ENCODE data around the gene SAT1. TPM values are rescaled to one million over a fixed set of nuclear protein-coding genes. Genes with fewer than 3 reads are reported as not detected.

The SAT1 gene
- total RNA-seq, 3 donors from 2014 or later, result 267 to 574 (median 449) TPM

DNA sequence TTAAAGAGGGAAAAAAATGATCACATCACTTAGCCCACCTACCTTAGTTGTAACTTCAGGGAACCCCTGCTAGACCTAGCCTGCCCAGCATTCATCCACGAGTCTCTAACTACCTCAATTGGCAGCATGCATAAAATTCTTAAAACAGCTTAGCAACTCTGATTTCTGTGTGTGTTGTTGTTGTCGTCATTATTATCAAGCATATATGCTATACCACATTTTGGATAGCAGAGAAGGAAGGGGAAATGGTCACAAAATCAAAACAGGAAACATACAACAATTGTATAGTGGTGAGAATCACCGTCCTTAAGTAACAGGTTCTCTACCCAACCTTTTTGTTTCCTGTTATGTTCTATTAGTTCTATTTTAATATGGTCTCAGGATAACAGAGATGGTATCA is 37.2 kb upstream of the SAT1 start:
- H3K4me1 ChIP-seq (ENCODE audit: low read depth), result no peaks in the 10 kb centered on the region
- DNase-seq, result no peak
- ATAC-seq, result no peak
- H3K36me3 ChIP-seq (ENCODE audit: low read depth), result no peaks in the 10 kb centered on the region
- H3K9me3 ChIP-seq, result no peaks in the 10 kb centered on the region
- TF ChIP-seq, protein P1, sequence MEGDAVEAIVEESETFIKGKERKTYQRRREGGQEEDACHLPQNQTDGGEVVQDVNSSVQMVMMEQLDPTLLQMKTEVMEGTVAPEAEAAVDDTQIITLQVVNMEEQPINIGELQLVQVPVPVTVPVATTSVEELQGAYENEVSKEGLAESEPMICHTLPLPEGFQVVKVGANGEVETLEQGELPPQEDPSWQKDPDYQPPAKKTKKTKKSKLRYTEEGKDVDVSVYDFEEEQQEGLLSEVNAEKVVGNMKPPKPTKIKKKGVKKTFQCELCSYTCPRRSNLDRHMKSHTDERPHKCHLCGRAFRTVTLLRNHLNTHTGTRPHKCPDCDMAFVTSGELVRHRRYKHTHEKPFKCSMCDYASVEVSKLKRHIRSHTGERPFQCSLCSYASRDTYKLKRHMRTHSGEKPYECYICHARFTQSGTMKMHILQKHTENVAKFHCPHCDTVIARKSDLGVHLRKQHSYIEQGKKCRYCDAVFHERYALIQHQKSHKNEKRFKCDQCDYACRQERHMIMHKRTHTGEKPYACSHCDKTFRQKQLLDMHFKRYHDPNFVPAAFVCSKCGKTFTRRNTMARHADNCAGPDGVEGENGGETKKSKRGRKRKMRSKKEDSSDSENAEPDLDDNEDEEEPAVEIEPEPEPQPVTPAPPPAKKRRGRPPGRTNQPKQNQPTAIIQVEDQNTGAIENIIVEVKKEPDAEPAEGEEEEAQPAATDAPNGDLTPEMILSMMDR (IDR thresholded peaks at IDR 0.05), result no peak
- H3K4me3 ChIP-seq, result no peak overlapping the region
- intact Hi-C loops (cut with DNase I, micrococcal nuclease), result no loop called here

GRCh38 chrX:23749129-23749528 is 33.8 kb upstream of the SAT1 start:
- Histone ChIP-seq H3K36me3 (ENCODE audit: low read depth) (no peaks in the 10 kb centered on the region), H3K9me3 (no peaks in the 10 kb centered on the region), H3K4me3 (no peak overlapping the region), H3K4me1 (ENCODE audit: low read depth) (no peaks in the 10 kb centered on the region)
- TF ChIP-seq, protein P1 (IDR thresholded peaks at IDR 0.05), result no peak
- ATAC-seq (no peak), DNase-seq (no peak)
- intact Hi-C loops (cut with DNase I, micrococcal nuclease), result no loop called here

DNA sequence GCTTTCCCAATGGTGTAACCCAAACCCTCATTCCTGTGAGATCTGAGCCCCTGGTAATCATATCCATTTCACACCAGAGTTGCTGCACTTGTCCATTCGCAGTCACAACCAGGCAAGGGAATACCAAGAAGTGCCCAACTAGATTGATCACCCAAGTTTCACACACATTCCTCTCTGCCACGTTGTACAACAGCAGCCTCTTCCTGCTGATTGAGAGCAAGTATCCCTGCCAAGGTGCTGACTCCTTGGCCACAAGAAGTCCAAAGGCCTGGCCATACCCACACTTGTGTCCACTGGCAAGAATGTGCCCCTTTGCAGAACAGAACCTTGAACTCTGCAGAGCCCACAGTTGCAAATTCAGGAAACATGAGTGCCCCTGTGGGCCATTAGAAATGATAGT is 33.4 kb upstream of the SAT1 start:
- intact Hi-C loops (cut with DNase I, micrococcal nuclease), result no loop called here
- H3K4me3 ChIP-seq, result no peak overlapping the region
- H3K36me3 ChIP-seq (ENCODE audit: low read depth), result no peaks in the 10 kb centered on the region
- no peaks in the 10 kb centered on the region for H3K9me3 ChIP-seq
- no peak for ATAC-seq
- DNase-seq, result no peak
- no peaks in the 10 kb centered on the region for H3K4me1 ChIP-seq (ENCODE audit: low read depth)
- TF ChIP-seq, protein P1 (IDR thresholded peaks at IDR 0.05), result no peak

- H3K4me1 ChIP-seq (ENCODE audit: low read depth), result no peaks in the 10 kb centered on the region
- TF ChIP-seq, protein P1 (IDR thresholded peaks at IDR 0.05), result no peak
- DNase-seq (no peak), ATAC-seq (no peak)
- H3K9me3 ChIP-seq, result no peaks in the 10 kb centered on the region
- H3K4me3 ChIP-seq, result no peak overlapping the region
- intact Hi-C loops (cut with DNase I, micrococcal nuclease), result no loop called here
- no peaks in the 10 kb centered on the region for H3K36me3 ChIP-seq (ENCODE audit: low read depth)
Observed at GRCh38 chrX:23752740-23753415, 30.1 kb upstream of the SAT1 start.

- TF ChIP-seq, protein P1 (IDR thresholded peaks at IDR 0.05), result no peak
- no peaks in the 10 kb centered on the region for H3K36me3 ChIP-seq (ENCODE audit: low read depth)
- H3K9me3 ChIP-seq, result no peaks in the 10 kb centered on the region
- intact Hi-C loops (cut with DNase I, micrococcal nuclease), result no loop called here
- H3K4me1 ChIP-seq (ENCODE audit: low read depth), result no peaks in the 10 kb centered on the region
- ATAC-seq (no peak), DNase-seq (no peak)
- H3K4me3 ChIP-seq, result no peak overlapping the region
Observed at GRCh38 chrX:23754664-23755063, 28.3 kb upstream of the SAT1 start.

- H3K4me3 ChIP-seq, result no peak overlapping the region
- intact Hi-C loops (cut with DNase I, micrococcal nuclease), result no loop called here
- no peaks in the 10 kb centered on the region for H3K36me3 ChIP-seq (ENCODE audit: low read depth)
- H3K9me3 ChIP-seq, result no peaks in the 10 kb centered on the region
- TF ChIP-seq, protein P1 (IDR thresholded peaks at IDR 0.05), result no peak
- H3K4me1 ChIP-seq (ENCODE audit: low read depth), result no peaks in the 10 kb centered on the region
- ATAC-seq (peak; percentile 65), DNase-seq (peak in 2 of 3 donors; percentile 44 to 78)
Observed at GRCh38 chrX:23756165-23756564, 26.8 kb upstream of the SAT1 start.
